K562 (cell line): ENCODE results near the gene KCNK16. TPM values are rescaled to one million over a fixed set of nuclear protein-coding genes. Genes with fewer than 3 reads are reported as not detected.

Experiments
- ATAC-seq: fragments of 200-7000 bp; cut with Tn5 transposase; 3 replicates; pipeline ENCODE4 v1.9.1; 2020; ENCODE audit warnings: moderate library complexity
- BruUV-seq: library from RNA; stranded (reverse); fragments of 400-500 nt; replicated peaks from 2 replicates; lab custom pipeline; 2021; lab: Mats Ljungman, UMichigan
- CTCF ChIA-PET: fragments of 300-600 bp; formaldehyde crosslinking; extraction: SDS; loops from one replicate; lab custom pipeline; 2021; ENCODE audit warnings: low intra/inter-chr PET ratio; lab: Yijun Ruan, JAX
- POLR2A ChIA-PET: fragments of 300-600, 350-650 bp; sonication (Branson Sonifier 250); formaldehyde crosslinking; extraction: SDS; loops from one replicate; lab custom pipeline; 2021; ENCODE audit warnings: antibody characterized with exemption, inconsistent platforms; lab: Yijun Ruan, JAX
- DNase-seq, 4 experiments: peaks; one replicate each; pipeline versions ENCODE4 v3.0.0 to v3.0.0-alpha.2; 2011 to 2018; ENCODE audit warnings: low spot score in 3 of 4, mixed read lengths in 3 of 4; ENCODE audit errors: extremely low read depth in 1 of 4
- FAIRE-seq: peaks from 2 replicates; lab custom pipeline; 2011; peaks lifted over from hg19 to GRCh38; lab: Jason Lieb, UNC
- H2AFZ ChIP-seq: 2 replicates; pipeline ENCODE4 v1.6.0; 2011; ENCODE audit warnings: low read depth, low read length, control low read depth, inconsistent platforms
- H3K27ac ChIP-seq: fragments of 200-600 bp; 3 replicates; pipeline ENCODE4 v1.8.0; 2011; ENCODE audit warnings: low read depth, mild to moderate bottlenecking, control low read depth, inconsistent platforms, low read length, moderate library complexity, mixed read lengths; ENCODE audit errors: extremely low read depth
- H3K27me3 ChIP-seq, 2 experiments: fragments of 300-600 bp in 1 of 2; 2 replicates in 1 of 2; 3 replicates in 1 of 2; pipeline versions ENCODE4 v1.6.0 to v1.8.0; 2011; ENCODE audit warnings: inconsistent platforms in 2 of 2, low read length in 2 of 2, mild to moderate bottlenecking in 1 of 2, mixed read lengths in 1 of 2, moderate library complexity in 1 of 2; ENCODE audit not compliant: control insufficient read depth in 2 of 2, insufficient read depth in 2 of 2
- H3K36me3 ChIP-seq: fragments of 300-600 bp; 3 replicates; pipeline ENCODE4 v1.8.0; 2011; ENCODE audit warnings: mild to moderate bottlenecking, low read length, inconsistent platforms; ENCODE audit not compliant: control insufficient read depth, insufficient read depth
- H3K4me1 ChIP-seq, 2 experiments: fragments of 200-600 bp in 1 of 2; replicated peaks in 1 of 2; 2 replicates in 1 of 2; 3 replicates in 1 of 2; pipeline versions ENCODE4 v1.5.1 to v1.8.0; 2011; ENCODE audit warnings: inconsistent platforms in 2 of 2, low read length in 2 of 2, mild to moderate bottlenecking in 1 of 2, mixed read lengths in 1 of 2, moderate library complexity in 1 of 2; ENCODE audit not compliant: control insufficient read depth in 2 of 2, insufficient read depth in 2 of 2
- H3K4me2 ChIP-seq: 2 replicates; pipeline ENCODE4 v1.6.1; 2011; ENCODE audit warnings: low read length, control low read depth, inconsistent platforms, mixed read lengths; ENCODE audit not compliant: insufficient read depth
- H3K4me3 ChIP-seq: fragments of 200-600 bp; sonication (generic), shearing (Covaris generic); 2 replicates; pipeline ENCODE4 v1.5.1; 2016; ENCODE audit warnings: control low read depth, inconsistent platforms
- H3K79me2 ChIP-seq: fragments of 200-600 bp; 3 replicates; pipeline ENCODE4 v1.8.0; 2011; ENCODE audit warnings: low read length, inconsistent platforms; ENCODE audit not compliant: control insufficient read depth, insufficient read depth
- H3K9ac ChIP-seq, 2 experiments: 2 replicates each; pipeline versions ENCODE4 v1.6.0 to v1.6.1; 2011; ENCODE audit warnings: low read depth in 2 of 2, low read length in 2 of 2, control low read depth in 1 of 2, inconsistent platforms in 1 of 2, mild to moderate bottlenecking in 1 of 2, mixed read lengths in 1 of 2; ENCODE audit not compliant: insufficient read depth in 1 of 2
- H3K9me1 ChIP-seq: one replicate; pipeline ENCODE4 v1.6.0; 2011; ENCODE audit warnings: inconsistent platforms, mild to moderate bottlenecking, low read length, moderate library complexity; ENCODE audit not compliant: control insufficient read depth, insufficient read depth
- H3K9me3 ChIP-seq: replicated peaks from 2 replicates; pipeline ENCODE4 v1.5.1; 2011; ENCODE audit warnings: low read depth, low read length, inconsistent platforms; ENCODE audit not compliant: control insufficient read depth, insufficient read depth
- H4K20me1 ChIP-seq: replicated peaks from 2 replicates; pipeline ENCODE4 v1.6.1; 2011; ENCODE audit warnings: low read length, inconsistent platforms, mixed read lengths; ENCODE audit not compliant: control insufficient read depth, insufficient read depth
- CREB1 ChIP-seq, 2 experiments: sonication (generic) in 1 of 2; formaldehyde crosslinking in 1 of 2; IDR thresholded peaks; 2 replicates each; pipeline versions ENCODE4 v1.6.1 to v1.8.0; 2012 to 2022; ENCODE audit warnings: inconsistent platforms in 1 of 2, mild to moderate bottlenecking in 1 of 2, missing genetic modification reagents in 1 of 2, moderate library complexity in 1 of 2
- LCOR ChIP-seq: sonication (generic); formaldehyde crosslinking; IDR thresholded peaks from 2 replicates; pipeline ENCODE4 v1.8.0; 2022; ENCODE audit warnings: mild to moderate bottlenecking, missing genetic modification reagents
- MCM3 ChIP-seq: fragments of 450-650 bp; IDR thresholded peaks from 2 replicates; pipeline ENCODE4 v1.6.1; 2016
- SRSF3 ChIP-seq: fragments of 200-400 bp; formaldehyde crosslinking; IDR thresholded peaks from 2 replicates; pipeline ENCODE4 v1.6.1; 2016; ENCODE audit warnings: mild to moderate bottlenecking, low read length, moderate library complexity; ENCODE audit not compliant: insufficient read depth
- VEZF1 ChIP-seq: fragments of 200-800 bp; sonication (Bioruptor generic); IDR thresholded peaks from 2 replicates; pipeline ENCODE4 v1.6.1; 2017; ENCODE audit warnings: missing genetic modification characterization, missing compliant biosample characterization
- ZHX1 ChIP-seq: fragments of 150-350 bp; conservative IDR thresholded peaks from 2 replicates; pipeline ENCODE4 v1.6.1; 2014; ENCODE audit warnings: low read length
- WGBS: fragments of 100-300 bp; shearing (Covaris generic); methylation state at CpG from one replicate; pipeline ENCODE4 v1.1.6; 2016; ENCODE audit warnings: low coverage, mixed read lengths; ENCODE audit not compliant: insufficient coverage; ENCODE audit errors: missing lambda C conversion rate; 5-methylcytosine and 5-hydroxymethylcytosine counted together
- in situ Hi-C: fragments of 300-500 bp; cut with MboI; formaldehyde crosslinking; loops from 4 replicates; pipeline ENCODE4 v1.15.0; 2018; ENCODE audit warnings: inconsistent platforms, mixed read lengths
- intact Hi-C: fragments of 100-400 bp; cut with micrococcal nuclease; formaldehyde crosslinking; loops from 2 replicates; pipeline ENCODE4 v1.14.2; 2022
- polyA plus RNA-seq, 8 experiments: library from polyadenylated mRNA; depleted of rRNA in 4 of 8; stranded (reverse) in 5 of 8; unstranded in 3 of 8; fragments of >200 nt; fragmentation: Nextera tagmentation in 2 of 8; fragmentation: Illumina TruSeq in 1 of 8; extraction: Ambion mirVana in 2 of 8; extraction: Trizol in 1 of 8; gene quantifications; 2 replicates each; pipeline versions ENCODE4 v1.2.1 to v1.2.3, GENCODE V29; 2011 to 2014; ENCODE audit warnings: inconsistent platforms in 1 of 8, missing spikeins in 1 of 8
- total RNA-seq, 7 experiments: library from RNA; depleted of rRNA in 6 of 7; stranded (reverse); fragments of >200 nt in 6 of 7; fragmentation: Illumina TruSeq in 2 of 7; extraction: Trizol in 2 of 7; gene quantifications; 2 replicates each; pipeline versions ENCODE4 v1.2.1 to v1.2.3, GENCODE V29; 2011 to 2021; ENCODE audit warnings: low replicate concordance in 1 of 7

KCNK16 gene
- total and polyA plus RNA-seq, 9 of the 15 experiments (the other 6 are each of a cell fraction or from before 2014, with no cell fraction given), result not detected

GRCh38 chr6:39367700-39368099 is 45.2 kb upstream of the KCNK16 start:
- H3K9me1 ChIP-seq, result no peaks in the 10 kb centered on the region
- no peak overlapping the region for H2AFZ ChIP-seq
- 0% methylated on average over 3 of the region's 3 CpGs for WGBS
- DNase-seq (no peak), FAIRE-seq (no peak), ATAC-seq (no peak)
- CTCF ChIA-PET, result interaction anchor here (0.7 kb wide), 1 partner anchor 193 kb away, joined by 3 read pairs; no protein-coding TSS in a partner anchor
- no peak overlapping the region for H3K27ac ChIP-seq
- TF ChIP-seq CREB1 (IDR thresholded peaks at IDR 0.05) (no peak), CREB1 (CRISPR knock-in tag; IDR thresholded peaks at IDR 0.05) (no peak), LCOR (no peak), VEZF1 (CRISPR knock-in tag) (no peak), SRSF3 (no peak), ZHX1 (no peak), MCM3 (no peak)
- no peak overlapping the region for H3K4me2 ChIP-seq
- no peaks in the 10 kb centered on the region for H3K4me1 ChIP-seq
- H3K36me3 ChIP-seq, result no peaks in the 10 kb centered on the region
- H3K79me2 ChIP-seq, result no peaks in the 10 kb centered on the region
- no peak overlapping the region for H3K9ac ChIP-seq
- POLR2A ChIA-PET, result interaction anchor here (0.6 kb wide), 1 partner anchor 1098 kb away, joined by 3 read pairs; no protein-coding TSS in a partner anchor
- peaks cover 8 to 56% of the 10 kb centered on the region in 2 experiments; a peak in 4 of 5 replicates for H3K27me3 ChIP-seq
- no peak overlapping the region for H3K4me3 ChIP-seq
- H4K20me1 ChIP-seq, result peaks cover 3% of the 10 kb centered on the region; the same call in 1 of the 2 replicates
- intact Hi-C loops (no loop called here), in situ Hi-C loops (loop anchor here (5.0 to 25.0 kb wide), 5 partner anchors 50 to 1670 kb away; partner anchors contain the start of genes TSPO2 and UNC5CL)
- no TSS peak for BruUV-seq
- H3K9me3 ChIP-seq, result no peaks in the 10 kb centered on the region
